Esophagus squamous epithelium (tissue), 4 donors: ENCODE results near the gene CLEC14A.

Experiments used
- CTCF ChIP-seq, 6 experiments: fragments of 450-650 bp in 4 of 6; fragments of 200-600 bp in 2 of 6; sonication (generic) in 2 of 6; IDR thresholded peaks; one replicate each; pipeline ENCODE4 v1.5.1; 2016 to 2019; ENCODE audit warnings: antibody characterized with exemption in 6 of 6, mild to moderate bottlenecking in 4 of 6, moderate library complexity in 4 of 6
- POLR2A ChIP-seq, 4 donors: fragments of 450-650 bp; IDR thresholded peaks; one replicate each; pipeline ENCODE4 v1.6.1; 2017; ENCODE audit warnings: antibody characterized with exemption in 4 of 4, mild to moderate bottlenecking in 4 of 4, moderate library complexity in 3 of 4

GRCh38 chr14:38209572-38210557 lies 46.0 kb downstream of the CLEC14A start:
- no peak for TF ChIP-seq CTCF (IDR thresholded peaks at IDR 0.05)
- TF ChIP-seq POLR2A (IDR thresholded peaks at IDR 0.05), result no peak
